Measurements from ENCODE around the gene TENT4A. TPM values are rescaled to one million over a fixed set of nuclear protein-coding genes. Genes with fewer than 3 reads are reported as not detected.
A peak's percentile ranks its signal among the peaks of the same experiment; 100 is the strongest.

Gene TENT4A
- total RNA-seq, 1 experiment from 2014 or later: 21.6 TPM

DNA sequence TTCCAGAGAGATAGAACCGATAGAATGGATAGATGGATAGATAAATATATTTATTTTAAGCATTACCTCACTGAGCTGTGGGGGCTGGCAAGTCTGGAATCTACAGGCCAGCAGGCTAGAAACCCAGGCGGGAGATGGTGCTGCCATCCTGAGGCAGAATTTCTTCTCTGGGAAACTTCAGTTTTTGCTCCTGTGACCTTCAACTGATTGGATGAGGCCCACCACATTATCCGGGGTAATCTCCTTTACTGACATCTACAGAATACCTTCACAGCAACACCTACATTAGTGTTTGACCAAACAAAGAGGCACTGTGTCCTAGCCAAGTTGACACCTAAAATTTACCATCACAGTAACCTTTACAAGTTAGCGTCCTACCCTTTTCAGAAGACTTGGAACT lies 29.2 kb upstream of the TENT4A start:
- H3K4me3 ChIP-seq: no peak overlapping the region
- no peak for DNase-seq
- H3K27ac ChIP-seq: no peak overlapping the region
- H3K27me3 ChIP-seq: no peaks in the 10 kb centered on the region
- no peaks in the 10 kb centered on the region for H3K4me1 ChIP-seq
- H3K36me3 ChIP-seq: no peaks in the 10 kb centered on the region
- no peaks in the 10 kb centered on the region for H3K9me3 ChIP-seq (replicated peaks)

DNA sequence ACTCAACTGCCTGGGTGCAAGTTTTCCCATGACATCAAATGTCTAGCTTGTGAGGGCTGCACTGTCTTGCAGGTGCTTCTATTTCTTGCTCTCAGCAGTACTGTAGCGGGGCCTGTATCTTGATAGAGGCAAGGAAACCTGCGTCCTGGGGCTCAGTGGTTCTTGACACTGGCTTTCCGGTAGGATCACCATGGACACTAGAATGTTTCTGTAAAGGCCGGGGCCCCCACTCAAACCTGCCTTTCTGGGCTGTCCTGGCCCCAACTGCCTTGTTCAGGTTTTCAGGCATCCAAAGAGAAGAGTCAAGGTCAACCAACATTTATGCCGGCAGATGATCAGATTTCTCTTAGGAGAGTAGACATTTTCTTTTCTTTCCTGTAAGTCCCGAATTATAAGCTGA lies 26.7 kb upstream of the TENT4A start:
- DNase-seq: no peak
- Histone ChIP-seq H3K27ac (no peak overlapping the region), H3K4me3 (no peak overlapping the region), H3K27me3 (no peaks in the 10 kb centered on the region), H3K9me3 (replicated peaks) (no peaks in the 10 kb centered on the region), H3K36me3 (no peaks in the 10 kb centered on the region), H3K4me1 (no peaks in the 10 kb centered on the region)

- DNase-seq: peak; percentile 36 to 65
- Histone ChIP-seq H3K27ac (no peak overlapping the region), H3K4me3 (peak overlapping the region; percentile 47)
Observed at GRCh38 chr5:6686915-6687409, 26.3 kb upstream of the TENT4A start.

GRCh38 chr5:6687505-6687904 lies 25.7 kb upstream of the TENT4A start:
- no peak overlapping the region; the same call in 1 of the 2 replicates for H3K4me3 ChIP-seq
- H3K27ac ChIP-seq: no peak overlapping the region
- H3K27me3 ChIP-seq: no peaks in the 10 kb centered on the region
- H3K36me3 ChIP-seq: no peaks in the 10 kb centered on the region
- no peaks in the 10 kb centered on the region for H3K4me1 ChIP-seq
- no peaks in the 10 kb centered on the region for H3K9me3 ChIP-seq (replicated peaks)
- no peak for DNase-seq

More at GRCh38 chr5:6686915-6687409, 26.3 kb upstream of the TENT4A start:
- Histone ChIP-seq H3K9me3 (replicated peaks) (no peaks in the 10 kb centered on the region), H3K4me1 (no peaks in the 10 kb centered on the region), H3K27me3 (no peaks in the 10 kb centered on the region), H3K36me3 (no peaks in the 10 kb centered on the region)

DNA sequence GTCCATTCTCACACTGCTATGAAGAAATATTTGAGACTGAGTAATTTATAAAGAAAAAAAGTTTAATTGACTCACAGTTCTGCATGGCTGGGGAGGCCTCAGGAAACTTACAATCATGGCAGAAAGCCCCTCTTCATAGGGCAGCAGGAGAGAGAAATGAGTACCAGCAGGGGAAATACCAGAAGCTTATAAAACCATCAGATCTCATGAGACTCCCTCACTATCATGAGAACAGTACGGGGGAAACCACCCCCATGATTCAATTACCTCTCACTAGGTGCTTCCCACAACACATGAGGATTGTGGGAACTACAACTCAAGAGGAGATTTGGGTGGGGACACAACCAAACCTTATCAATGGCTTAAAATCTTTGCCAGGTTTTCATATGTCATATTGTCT lies 20.3 kb upstream of the TENT4A start:
- no peak for DNase-seq
- no peaks in the 10 kb centered on the region for H3K4me1 ChIP-seq
- no peaks in the 10 kb centered on the region for H3K36me3 ChIP-seq
- no peaks in the 10 kb centered on the region for H3K27me3 ChIP-seq
- H3K27ac ChIP-seq: no peak overlapping the region
- H3K4me3 ChIP-seq: no peak overlapping the region
- H3K9me3 ChIP-seq (replicated peaks): no peaks in the 10 kb centered on the region

- H3K27ac ChIP-seq: no peak overlapping the region
- H3K27me3 ChIP-seq: no peaks in the 10 kb centered on the region
- no peak for DNase-seq
- H3K9me3 ChIP-seq (replicated peaks): no peaks in the 10 kb centered on the region
- H3K4me3 ChIP-seq: no peak overlapping the region
- H3K4me1 ChIP-seq: peaks cover 1% of the 10 kb centered on the region; the same call in 1 of the 2 replicates
- no peaks in the 10 kb centered on the region for H3K36me3 ChIP-seq
Observed at GRCh38 chr5:6698696-6699095, 14.5 kb upstream of the TENT4A start.

DNA sequence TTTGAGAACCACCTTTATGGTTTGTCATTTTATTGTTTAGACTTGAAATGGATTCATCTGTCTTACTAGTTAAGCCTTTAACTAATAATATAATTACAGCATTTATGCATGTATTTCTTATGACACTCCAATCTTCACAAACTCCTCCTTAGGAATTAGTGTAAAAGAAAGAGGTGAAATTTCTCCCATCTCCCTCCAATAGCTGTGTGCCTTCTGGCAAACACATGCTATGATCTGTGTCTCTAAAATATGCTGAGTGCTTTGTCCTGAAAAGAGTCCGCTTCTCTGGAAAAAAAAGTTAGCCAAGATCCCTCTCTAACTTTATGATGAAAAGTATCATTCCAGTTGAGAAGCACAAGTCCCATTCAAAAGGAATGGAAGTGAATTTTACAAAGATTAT lies 13.9 kb upstream of the TENT4A start:
- H3K27ac ChIP-seq: no peak overlapping the region
- no peaks in the 10 kb centered on the region for H3K36me3 ChIP-seq
- H3K4me3 ChIP-seq: no peak overlapping the region
- peaks cover 6% of the 10 kb centered on the region; the same call in 1 of the 2 replicates for H3K4me1 ChIP-seq
- no peak for DNase-seq
- no peaks in the 10 kb centered on the region for H3K9me3 ChIP-seq (replicated peaks)
- no peaks in the 10 kb centered on the region for H3K27me3 ChIP-seq

DNA sequence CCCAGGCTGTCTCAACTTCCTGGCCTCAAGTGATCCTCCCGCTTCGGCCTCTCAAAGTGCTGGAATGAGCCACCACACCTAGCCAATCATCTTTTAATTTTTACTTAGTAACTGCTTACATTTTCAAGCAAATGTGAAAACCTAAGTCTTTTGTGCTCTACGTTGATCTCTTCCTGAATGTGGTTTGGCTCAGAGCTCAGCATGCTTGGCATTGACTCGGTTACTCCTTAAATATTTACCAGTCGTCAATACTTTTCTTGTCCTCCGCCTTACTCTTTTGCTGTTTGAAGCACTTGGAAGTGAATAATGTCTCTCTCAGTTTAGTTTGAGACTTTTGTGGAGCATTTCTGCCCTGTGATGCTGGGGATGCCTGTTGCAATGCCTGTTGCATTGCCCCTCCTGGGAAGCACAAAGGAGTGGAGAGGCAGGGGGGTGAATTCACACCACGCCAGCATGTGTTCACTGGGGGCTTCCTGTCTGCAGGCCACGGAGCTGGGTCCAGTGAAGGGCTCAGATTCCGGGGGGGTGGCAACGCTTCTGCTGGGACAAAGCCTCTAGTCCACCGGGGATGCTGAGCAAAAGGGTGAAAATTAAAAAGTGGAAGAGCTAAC lies 13.1 kb upstream of the TENT4A start:
- Histone ChIP-seq H3K9me3 (replicated peaks) (no peaks in the 10 kb centered on the region), H3K36me3 (no peaks in the 10 kb centered on the region), H3K27ac (no peak overlapping the region), H3K4me3 (no peak overlapping the region), H3K27me3 (no peaks in the 10 kb centered on the region), H3K4me1 (peaks cover 6% of the 10 kb centered on the region; the same call in 1 of the 2 replicates)
- DNase-seq: no peak

DNA sequence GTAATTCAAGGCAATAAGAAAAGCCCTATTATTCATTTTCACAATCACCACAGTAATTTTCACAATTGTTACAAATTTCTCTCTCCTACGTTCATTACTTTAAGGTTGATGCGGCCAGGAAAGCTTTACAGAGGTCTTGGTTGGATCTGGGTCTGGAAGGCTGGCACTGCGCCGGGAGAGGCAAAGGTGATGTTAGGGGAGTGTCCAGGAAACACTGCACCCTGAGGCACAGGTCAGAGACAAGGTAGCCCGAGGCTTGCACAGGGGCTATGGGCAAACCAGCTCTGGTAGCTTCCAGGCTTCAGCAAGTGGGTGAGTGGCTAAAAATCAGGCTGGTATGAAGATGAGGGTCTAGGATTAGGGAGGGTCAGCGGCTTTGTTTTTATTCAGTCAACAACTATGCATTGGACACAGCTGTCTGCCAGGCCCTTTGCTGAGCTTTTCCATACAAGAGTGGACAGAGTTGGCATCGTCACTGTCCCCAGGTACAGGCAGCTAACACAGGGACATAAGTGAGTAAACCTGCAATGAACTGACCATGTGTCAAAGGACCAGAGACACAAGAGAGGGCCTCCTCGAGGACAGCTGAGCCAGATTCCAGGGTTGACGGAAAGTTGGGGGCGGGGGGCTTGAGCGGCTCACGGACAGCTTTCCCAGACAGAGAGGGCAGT lies 12.4 kb upstream of the TENT4A start:
- H3K27ac ChIP-seq: no peak overlapping the region
- DNase-seq: no peak
- peaks cover 6% of the 10 kb centered on the region; the same call in 1 of the 2 replicates for H3K4me1 ChIP-seq
- H3K27me3 ChIP-seq: no peaks in the 10 kb centered on the region
- H3K4me3 ChIP-seq: no peak overlapping the region
- H3K36me3 ChIP-seq: no peaks in the 10 kb centered on the region
- H3K9me3 ChIP-seq (replicated peaks): no peaks in the 10 kb centered on the region

GRCh38 chr5:6701491-6701890 lies 11.7 kb upstream of the TENT4A start:
- peaks cover 6% of the 10 kb centered on the region; the same call in 1 of the 2 replicates for H3K4me1 ChIP-seq
- no peaks in the 10 kb centered on the region for H3K27me3 ChIP-seq
- H3K36me3 ChIP-seq: no peaks in the 10 kb centered on the region
- H3K4me3 ChIP-seq: no peak overlapping the region
- no peak overlapping the region for H3K27ac ChIP-seq
- DNase-seq: no peak
- H3K9me3 ChIP-seq (replicated peaks): no peaks in the 10 kb centered on the region

- Histone ChIP-seq H3K9me3 (replicated peaks) (no peaks in the 10 kb centered on the region), H3K27ac (no peak overlapping the region), H3K27me3 (no peaks in the 10 kb centered on the region), H3K36me3 (no peaks in the 10 kb centered on the region), H3K4me3 (no peak overlapping the region), H3K4me1 (peaks cover 6% of the 10 kb centered on the region; the same call in 1 of the 2 replicates)
- no peak for DNase-seq
Observed at GRCh38 chr5:6702633-6703032, 10.6 kb upstream of the TENT4A start.

- Histone ChIP-seq H3K27ac (no peak overlapping the region), H3K4me3 (no peak overlapping the region), H3K4me1 (peaks cover 6% of the 10 kb centered on the region; the same call in 1 of the 2 replicates), H3K9me3 (replicated peaks) (no peaks in the 10 kb centered on the region), H3K36me3 (no peaks in the 10 kb centered on the region), H3K27me3 (no peaks in the 10 kb centered on the region)
- DNase-seq: peak in 1 of 2 experiments; percentile 9
Observed at GRCh38 chr5:6703806-6704205, 9.4 kb upstream of the TENT4A start.

- DNase-seq: peak; percentile 9 to 20
- Histone ChIP-seq H3K4me3 (no peak overlapping the region), H3K27ac (no peak overlapping the region), H3K4me1 (peaks cover 6% of the 10 kb centered on the region; the same call in 1 of the 2 replicates), H3K27me3 (no peaks in the 10 kb centered on the region), H3K36me3 (no peaks in the 10 kb centered on the region), H3K9me3 (replicated peaks) (no peaks in the 10 kb centered on the region)
Observed at GRCh38 chr5:6704361-6704851, 8.8 kb upstream of the TENT4A start.

- Histone ChIP-seq H3K4me3 (no peak overlapping the region), H3K27me3 (no peaks in the 10 kb centered on the region), H3K4me1 (peaks cover 6% of the 10 kb centered on the region; the same call in 1 of the 2 replicates), H3K27ac (no peak overlapping the region), H3K36me3 (no peaks in the 10 kb centered on the region), H3K9me3 (replicated peaks) (no peaks in the 10 kb centered on the region)
- DNase-seq: no peak
Observed at GRCh38 chr5:6705088-6705487, 8.1 kb upstream of the TENT4A start.

GRCh38 chr5:6705959-6706358 lies 7.3 kb upstream of the TENT4A start:
- no peak for DNase-seq
- Histone ChIP-seq H3K27ac (no peak overlapping the region), H3K4me3 (no peak overlapping the region), H3K9me3 (replicated peaks) (no peaks in the 10 kb centered on the region), H3K4me1 (peaks cover 6% of the 10 kb centered on the region; the same call in 1 of the 2 replicates), H3K27me3 (no peaks in the 10 kb centered on the region), H3K36me3 (no peaks in the 10 kb centered on the region)
